PC-3 (cell line): ENCODE results near the gene MITF. TPM values are rescaled to one million over a fixed set of nuclear protein-coding genes. Genes with fewer than 3 reads are reported as not detected.

Experiments
- ATAC-seq: fragments of 200-7000 bp; cut with Tn5 transposase; 2 replicates; pipeline ENCODE4 v1.9.1; 2020; ENCODE audit warnings: mild to moderate bottlenecking, moderate library complexity
- BruUV-seq: library from RNA; stranded (reverse); fragments of 400-500 nt; replicated peaks from 2 replicates; lab custom pipeline; 2021; lab: Mats Ljungman, UMichigan
- CTCF ChIA-PET: fragments of 300-600 bp; sonication (Branson Sonifier 250); formaldehyde crosslinking; loops from one replicate; lab custom pipeline; 2022; ENCODE audit warnings: antibody characterized with exemption; lab: Charles Lee
- POLR2A ChIA-PET: fragments of 300-600 bp; sonication (Branson Sonifier 250); formaldehyde crosslinking; loops from one replicate; lab custom pipeline; 2022; ENCODE audit warnings: antibody characterized with exemption; ENCODE audit not compliant: unreplicated experiment; lab: Charles Lee
- DNase-seq: peaks from one replicate; pipeline ENCODE4 v3.0.0-alpha.2; 2015
- H2AFZ ChIP-seq: fragments of 300-600 bp; sonication (generic); 2 replicates; pipeline ENCODE4 v1.6.0; 2016; ENCODE audit warnings: antibody characterized with exemption, low read length
- H3F3A ChIP-seq: fragments of 300-600 bp; sonication (generic); one replicate; pipeline ENCODE4 v1.6.0; 2017; ENCODE audit warnings: antibody characterized with exemption, low read length, control low read depth, mild to moderate bottlenecking; ENCODE audit not compliant: unreplicated experiment
- H3K27ac ChIP-seq: fragments of 300-600 bp; sonication (generic); 2 replicates; pipeline ENCODE4 v1.5.1; 2016; ENCODE audit warnings: mild to moderate bottlenecking, low read length
- H3K27me3 ChIP-seq: fragments of 300-600 bp; sonication (generic); 2 replicates; pipeline ENCODE4 v1.6.1; 2016; ENCODE audit warnings: low read length, mixed read lengths
- H3K36me3 ChIP-seq: fragments of 300-600 bp; sonication (generic); 2 replicates; pipeline ENCODE4 v1.6.1; 2016; ENCODE audit warnings: low read depth, mixed run types, low read length, mixed read lengths
- H3K4me1 ChIP-seq: fragments of 300-600 bp; sonication (generic); 2 replicates; pipeline ENCODE4 v1.5.1; 2016; ENCODE audit warnings: low read length; ENCODE audit not compliant: insufficient read depth
- H3K4me2 ChIP-seq: fragments of 300-600 bp; sonication (generic); 2 replicates; pipeline ENCODE4 v1.6.0; 2016; ENCODE audit warnings: low read length
- H3K4me3 ChIP-seq: fragments of 300-600 bp; sonication (generic); 2 replicates; pipeline ENCODE4 v1.5.1; 2016; ENCODE audit warnings: mild to moderate bottlenecking, low read length, mixed read lengths
- H3K79me2 ChIP-seq: fragments of 300-600 bp; sonication (generic); 2 replicates; pipeline ENCODE4 v1.6.1; 2017; ENCODE audit warnings: low read length, mixed read lengths
- H3K9ac ChIP-seq: fragments of 300-600 bp; sonication (generic); 2 replicates; pipeline ENCODE4 v1.6.0; 2016; ENCODE audit warnings: mild to moderate bottlenecking, low read length
- H3K9me2 ChIP-seq: fragments of 300-600 bp; sonication (generic); replicated peaks from 2 replicates; pipeline ENCODE4 v1.6.1; 2016; ENCODE audit warnings: mixed run types, low read length, mixed read lengths
- H3K9me3 ChIP-seq: fragments of 300-600 bp; sonication (generic); 2 replicates; pipeline ENCODE4 v1.6.1; 2016; ENCODE audit warnings: low read length, mixed read lengths
- H4K20me1 ChIP-seq: fragments of 300-600 bp; sonication (generic); 2 replicates; pipeline ENCODE4 v1.6.1; 2016; ENCODE audit warnings: low read length, mixed read lengths
- EZH2 ChIP-seq: fragments of 300-600 bp; sonication (generic); IDR thresholded peaks from one replicate; pipeline ENCODE4 v1.6.1; 2017; ENCODE audit warnings: antibody characterized with exemption, mild to moderate bottlenecking, low read length; ENCODE audit not compliant: unreplicated experiment
- EZH2phosphoT487 ChIP-seq: fragments of 300-600 bp; sonication (generic); IDR thresholded peaks from 2 replicates; pipeline ENCODE4 v1.6.1; 2018; ENCODE audit warnings: mild to moderate bottlenecking, antibody characterized with exemption, low read length, borderline replicate concordance
- intact Hi-C: fragments of 100-400 bp; cut with micrococcal nuclease; formaldehyde crosslinking; loops from 2 replicates; pipeline ENCODE4 v1.9.0; 2023
- total RNA-seq: library from RNA; depleted of rRNA; stranded (reverse); fragments of >200 nt; gene quantifications from 2 replicates; pipeline ENCODE4 v1.2.3, GENCODE V29; 2014
- TF ChIP-seq, protein P1 (sequence below): fragments of 300-600 bp; sonication (generic); conservative IDR thresholded peaks from 2 replicates; pipeline ENCODE4 v1.5.1; 2017; ENCODE audit warnings: antibody characterized with exemption, low read depth, mild to moderate bottlenecking, low read length

The MITF gene
- total RNA-seq, 1 experiment from 2014 or later = 7.6 TPM

DNA sequence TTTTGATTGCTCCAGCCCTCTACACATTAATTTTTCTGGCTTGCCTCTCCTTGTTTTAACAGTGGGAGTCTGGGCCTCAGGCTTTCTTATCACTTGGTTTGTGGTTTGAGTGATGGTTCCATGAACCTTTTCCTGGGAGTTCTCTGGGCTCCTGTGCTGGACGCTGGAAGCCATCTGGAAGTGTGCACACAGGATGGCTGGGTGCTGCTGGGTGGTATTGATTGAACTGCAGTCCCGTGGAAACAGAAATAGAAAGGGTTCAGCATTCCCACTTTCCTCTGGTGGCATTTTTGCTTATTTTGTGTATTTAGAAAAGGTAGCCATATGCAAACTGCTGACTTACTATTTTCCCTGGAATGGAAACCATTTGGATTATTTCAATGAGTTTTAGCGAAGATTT is 25.6 kb downstream of the MITF start:
- DNase-seq (no peak), ATAC-seq (no peak)
- H3K4me1 ChIP-seq = peaks cover 68% of the 10 kb centered on the region

DNA sequence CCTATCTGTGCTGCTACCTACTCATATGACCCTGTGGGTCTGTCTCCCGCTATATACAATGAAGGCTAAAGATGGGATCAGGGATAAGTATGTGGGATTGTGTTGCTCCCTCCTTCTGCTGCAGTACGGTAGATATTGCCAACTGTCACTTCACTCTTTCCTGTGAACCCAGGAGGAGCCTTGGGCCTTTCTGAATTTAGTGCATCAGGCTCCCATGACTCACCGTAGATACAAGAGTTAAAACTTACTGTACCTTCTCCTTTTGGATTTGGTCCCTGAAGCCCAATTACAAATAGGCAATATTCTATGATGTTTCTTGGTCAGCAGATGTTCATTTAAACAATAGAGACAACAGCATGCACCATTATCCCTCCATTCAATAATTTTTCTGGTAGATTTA is 27.4 kb downstream of the MITF start:
- CTCF ChIA-PET = no interaction called here
- H3K27ac ChIP-seq = no peak overlapping the region

More for the DNA sequence above, 25.6 kb downstream of the MITF start:
- Histone ChIP-seq H3K4me3 (peak overlapping the region; percentile 18; the same call in 1 of the 2 replicates), H4K20me1 (no peaks in the 10 kb centered on the region), H3K27me3 (no peaks in the 10 kb centered on the region), H3K9me3 (no peaks in the 10 kb centered on the region), H3K4me2 (peak overlapping the region; percentile 76), H3K36me3 (no peaks in the 10 kb centered on the region), H3F3A (no peaks in the 10 kb centered on the region), H2AFZ (no peak overlapping the region), H3K27ac (peak overlapping the region; percentile 8), H3K79me2 (peaks cover 31% of the 10 kb centered on the region), H3K9me2 (no peaks in the 10 kb centered on the region), H3K9ac (no peak overlapping the region)
- CTCF ChIA-PET = no interaction called here
- intact Hi-C loops = no loop called here
- TF ChIP-seq, protein P1, sequence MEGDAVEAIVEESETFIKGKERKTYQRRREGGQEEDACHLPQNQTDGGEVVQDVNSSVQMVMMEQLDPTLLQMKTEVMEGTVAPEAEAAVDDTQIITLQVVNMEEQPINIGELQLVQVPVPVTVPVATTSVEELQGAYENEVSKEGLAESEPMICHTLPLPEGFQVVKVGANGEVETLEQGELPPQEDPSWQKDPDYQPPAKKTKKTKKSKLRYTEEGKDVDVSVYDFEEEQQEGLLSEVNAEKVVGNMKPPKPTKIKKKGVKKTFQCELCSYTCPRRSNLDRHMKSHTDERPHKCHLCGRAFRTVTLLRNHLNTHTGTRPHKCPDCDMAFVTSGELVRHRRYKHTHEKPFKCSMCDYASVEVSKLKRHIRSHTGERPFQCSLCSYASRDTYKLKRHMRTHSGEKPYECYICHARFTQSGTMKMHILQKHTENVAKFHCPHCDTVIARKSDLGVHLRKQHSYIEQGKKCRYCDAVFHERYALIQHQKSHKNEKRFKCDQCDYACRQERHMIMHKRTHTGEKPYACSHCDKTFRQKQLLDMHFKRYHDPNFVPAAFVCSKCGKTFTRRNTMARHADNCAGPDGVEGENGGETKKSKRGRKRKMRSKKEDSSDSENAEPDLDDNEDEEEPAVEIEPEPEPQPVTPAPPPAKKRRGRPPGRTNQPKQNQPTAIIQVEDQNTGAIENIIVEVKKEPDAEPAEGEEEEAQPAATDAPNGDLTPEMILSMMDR = no peak
- no peak for TF ChIP-seq EZH2
- no TSS peak for BruUV-seq
- POLR2A ChIA-PET = interaction anchor here (0.6 kb wide), 1 partner anchor 28 kb away, joined by 6 read pairs; no protein-coding TSS in a partner anchor

DNA sequence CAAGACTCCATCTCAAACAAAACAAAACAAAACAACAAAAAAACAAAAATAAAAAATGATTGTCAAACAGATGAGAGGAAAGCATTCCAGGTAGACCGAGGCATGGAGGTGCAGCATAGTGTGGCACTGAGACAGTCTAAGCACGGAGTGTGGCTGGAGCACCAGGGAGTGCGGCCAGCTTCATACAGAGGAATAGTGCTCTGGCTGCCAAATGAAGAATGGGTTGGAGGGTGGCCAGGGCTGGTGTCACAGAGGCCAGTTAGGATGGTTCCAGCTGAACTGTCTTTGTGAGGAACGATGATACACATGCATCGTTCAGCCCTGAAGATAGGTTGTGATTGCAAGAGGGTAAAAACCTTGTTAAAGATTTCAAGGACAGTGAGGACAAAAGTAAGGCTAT is 28.3 kb downstream of the MITF start:
- Histone ChIP-seq H3K9me2 (no peaks in the 10 kb centered on the region), H3K36me3 (no peaks in the 10 kb centered on the region), H3K4me2 (no peak overlapping the region), H4K20me1 (no peaks in the 10 kb centered on the region), H3K4me3 (no peak overlapping the region), H3K9ac (no peak overlapping the region), H3K27me3 (no peaks in the 10 kb centered on the region), H2AFZ (no peak overlapping the region), H3K79me2 (peaks cover 36% of the 10 kb centered on the region), H3F3A (no peaks in the 10 kb centered on the region), H3K9me3 (no peaks in the 10 kb centered on the region), H3K4me1 (peaks cover 73% of the 10 kb centered on the region), H3K27ac (no peak overlapping the region)
- CTCF ChIA-PET = no interaction called here
- BruUV-seq = no TSS peak
- intact Hi-C loops = no loop called here
- TF ChIP-seq EZH2phosphoT487 (no peak), EZH2 (no peak)
- POLR2A ChIA-PET = no interaction called here
- no peak for DNase-seq
- no peak for ATAC-seq

More for the DNA sequence above, 27.4 kb downstream of the MITF start:
- POLR2A ChIA-PET = no interaction called here
- ATAC-seq (no peak), DNase-seq (peak; percentile 36)
- no peaks in the 10 kb centered on the region for H4K20me1 ChIP-seq
- H3K4me3 ChIP-seq = no peak overlapping the region
- H3K4me2 ChIP-seq = no peak overlapping the region
- H3K36me3 ChIP-seq = no peaks in the 10 kb centered on the region
- H2AFZ ChIP-seq = no peak overlapping the region
- no peaks in the 10 kb centered on the region for H3K9me2 ChIP-seq
- no TSS peak for BruUV-seq
- peaks cover 31% of the 10 kb centered on the region for H3K79me2 ChIP-seq
- H3K27me3 ChIP-seq = no peaks in the 10 kb centered on the region
- no peak overlapping the region for H3K9ac ChIP-seq
- no peaks in the 10 kb centered on the region for H3F3A ChIP-seq
- TF ChIP-seq, protein P1 = no peak
- TF ChIP-seq EZH2phosphoT487 = no peak
- H3K9me3 ChIP-seq = no peaks in the 10 kb centered on the region
- intact Hi-C loops = no loop called here
- H3K4me1 ChIP-seq = peaks cover 71% of the 10 kb centered on the region
